GM15510 (cell line): ENCODE results near the gene ZIC5.

ENCODE experiments used
- POLR2A ChIP-seq: IDR thresholded peaks from 3 replicates; pipeline ENCODE4 v1.6.1; 2011; ENCODE audit warnings: borderline replicate concordance; ENCODE audit not compliant: insufficient read length; ENCODE audit errors: extremely low read depth

ZIC5 gene

GRCh38 chr13:99960663-99961311, 10.8 kb downstream of the ZIC5 start:
- TF ChIP-seq POLR2A, result no peak

DNA sequence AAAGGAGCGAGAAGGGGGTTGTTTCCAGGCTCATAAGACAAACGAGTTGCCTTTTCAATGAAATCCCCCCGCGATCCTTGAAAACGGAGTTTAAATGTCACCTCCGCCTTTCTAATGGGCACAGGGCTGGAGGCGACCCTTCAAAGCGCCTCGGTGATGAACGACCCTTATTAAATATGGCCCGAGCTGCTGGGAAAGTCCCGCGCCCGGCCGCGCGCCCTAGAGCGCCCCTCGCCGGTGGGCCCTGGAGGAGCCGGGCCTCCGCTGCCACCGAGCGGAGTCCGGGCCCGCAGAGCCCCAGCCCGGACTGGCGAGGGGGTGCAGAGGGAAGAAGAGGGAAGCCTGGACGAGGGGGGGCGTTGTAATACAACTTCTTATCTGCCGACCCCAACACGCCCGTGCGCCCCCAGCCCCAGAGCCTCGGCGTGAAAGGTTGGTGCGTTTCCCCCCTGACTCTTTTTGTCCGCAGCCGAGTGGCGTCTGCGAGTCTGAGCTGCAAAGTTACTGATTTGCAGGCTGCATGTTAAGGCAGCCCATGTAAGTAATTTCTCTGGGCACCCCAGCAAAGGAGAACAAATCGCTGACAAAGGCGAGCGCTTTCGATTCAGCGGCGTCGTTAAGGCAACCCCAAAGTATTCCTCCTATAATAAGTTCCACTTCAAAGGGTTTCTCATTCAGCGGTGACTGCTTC, 11.9 kb downstream of the ZIC5 start:
- TF ChIP-seq POLR2A, result no peak

DNA sequence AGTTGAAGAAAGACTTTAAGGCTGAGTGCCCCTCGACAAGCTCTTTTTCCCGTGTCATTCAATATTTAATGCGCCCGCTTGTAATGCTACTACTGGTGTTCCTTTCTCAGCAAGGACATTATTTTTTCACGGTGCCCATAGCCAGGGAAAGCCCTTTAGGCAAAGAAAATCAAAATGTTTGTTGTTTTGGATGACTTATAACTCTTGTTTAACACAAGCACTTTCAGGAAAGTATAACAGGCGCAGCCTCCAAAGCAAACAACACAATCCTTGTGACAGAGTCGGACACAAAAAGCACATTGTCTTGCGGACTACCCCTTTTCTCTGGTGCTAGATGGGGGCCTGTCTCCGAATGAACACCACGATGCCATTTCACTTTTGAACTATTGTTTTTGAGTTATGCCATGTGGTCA, 12.4 kb downstream of the ZIC5 start:
- TF ChIP-seq POLR2A, result no peak

- TF ChIP-seq POLR2A, result no peak
Observed at GRCh38 chr13:99958406-99959126, 13.0 kb downstream of the ZIC5 start.

DNA sequence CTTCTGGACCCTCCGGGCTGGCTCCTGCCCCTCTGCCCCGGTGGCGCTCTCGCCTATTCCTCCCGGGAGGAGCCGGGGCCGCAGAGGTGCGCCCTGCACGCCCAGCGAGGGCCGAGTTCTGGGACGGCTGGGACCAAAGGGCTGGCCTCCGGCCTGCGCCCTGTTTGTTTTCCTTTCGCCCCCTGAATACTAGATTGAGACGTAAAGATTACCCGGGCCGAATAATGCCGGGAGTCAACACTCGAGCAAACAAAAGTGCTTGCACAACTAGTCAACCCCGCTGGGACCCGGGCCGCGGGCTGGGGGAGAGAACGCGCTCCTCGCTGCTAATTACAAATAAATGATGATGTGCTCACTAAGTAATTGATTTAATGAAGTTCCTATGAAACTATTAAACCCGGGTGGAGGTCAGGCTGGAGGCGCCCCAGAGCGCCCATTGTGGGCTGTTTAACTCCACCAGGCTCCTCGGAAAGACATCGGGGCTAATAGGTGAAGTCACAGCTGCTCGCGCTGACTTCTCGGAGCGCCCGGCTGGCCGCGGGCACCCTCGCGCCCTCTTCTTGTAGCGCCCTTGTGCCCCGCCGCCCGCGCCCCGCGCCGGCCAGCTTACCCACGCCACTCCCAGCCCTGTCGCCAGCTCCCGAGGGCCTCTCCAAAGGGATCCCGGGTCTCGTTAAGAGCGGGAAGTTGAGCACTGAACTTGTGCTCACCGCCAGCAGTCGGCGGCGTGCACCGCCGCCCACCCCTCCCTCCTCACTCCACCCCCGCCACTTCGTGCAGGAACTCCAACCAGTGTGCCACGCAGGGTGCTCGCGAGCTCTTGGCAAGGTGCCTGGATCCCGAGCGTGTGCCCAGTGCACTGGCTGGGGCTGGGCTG, 14.9 kb downstream of the ZIC5 start:
- TF ChIP-seq POLR2A, result no peak

- TF ChIP-seq POLR2A, result no peak
Observed at GRCh38 chr13:99955747-99956472, 15.7 kb downstream of the ZIC5 start.

GRCh38 chr13:99955107-99955746, 16.3 kb downstream of the ZIC5 start:
- no peak for TF ChIP-seq POLR2A

DNA sequence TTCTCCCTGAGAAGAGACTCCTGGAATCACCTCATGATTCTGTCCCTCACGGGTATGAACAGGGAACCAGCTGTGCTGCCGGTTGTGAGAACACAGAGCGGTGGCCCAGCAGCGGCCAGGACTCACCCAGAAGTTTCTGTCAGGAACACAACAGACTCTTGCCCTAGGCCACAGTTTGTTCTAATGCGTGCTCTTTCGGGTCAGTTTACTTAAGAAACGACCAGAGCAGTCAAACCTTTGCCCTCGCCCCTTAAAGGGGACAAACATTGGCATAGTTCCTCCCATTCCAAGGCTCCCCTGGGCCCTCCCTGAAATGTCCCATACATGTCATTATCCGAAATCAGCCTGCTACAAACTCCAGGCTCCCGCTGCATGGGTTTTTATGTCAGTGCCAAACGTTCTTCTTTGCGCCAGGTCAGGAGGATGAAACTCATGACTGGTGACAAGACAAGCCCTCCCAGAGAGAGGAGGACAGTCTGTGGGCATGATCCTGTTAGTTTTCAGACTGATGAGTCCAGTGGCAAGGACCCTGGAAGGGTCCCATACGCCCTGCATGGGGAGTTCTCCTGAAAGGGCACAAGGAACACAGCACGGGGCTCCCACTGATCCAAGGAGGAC, 18.3 kb downstream of the ZIC5 start:
- TF ChIP-seq POLR2A, result no peak

- TF ChIP-seq POLR2A, result no peak
Observed at GRCh38 chr13:99949679-99950413, 21.7 kb downstream of the ZIC5 start.

DNA sequence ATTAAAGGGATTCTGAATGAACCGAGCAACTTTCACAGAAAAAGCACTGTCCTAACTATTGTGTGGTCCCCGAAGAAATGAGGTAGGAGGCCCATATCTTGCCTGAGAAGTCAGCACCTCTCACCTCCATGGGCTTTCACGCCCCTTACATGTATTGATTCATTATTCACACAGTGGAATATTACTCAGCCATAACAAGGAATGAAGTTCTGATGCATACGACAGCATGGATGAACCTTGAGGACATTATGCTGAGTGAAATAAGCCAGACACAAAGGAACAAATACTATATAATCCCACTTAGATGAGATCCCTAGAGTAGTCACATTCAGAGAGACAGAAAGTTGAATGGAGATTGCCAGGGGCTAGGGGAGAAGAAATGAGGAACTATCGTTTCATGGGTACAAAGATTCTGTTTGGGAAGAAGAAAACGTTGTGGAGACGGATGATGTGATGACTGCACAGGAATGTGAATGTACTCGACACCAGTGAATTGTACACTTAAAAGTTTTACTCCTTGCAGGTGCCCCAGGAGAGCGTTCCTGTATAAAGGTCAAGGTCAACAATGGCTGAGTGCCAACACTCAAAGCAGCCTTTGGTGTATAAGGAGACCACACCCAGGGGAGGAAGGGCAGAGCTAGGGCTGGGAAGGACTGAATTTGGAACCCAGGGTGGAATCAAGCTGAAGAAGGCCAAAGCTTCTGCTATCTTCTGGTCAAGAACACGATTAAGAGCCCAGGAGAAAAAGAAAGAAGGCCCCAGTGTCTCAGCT, 22.5 kb downstream of the ZIC5 start:
- no peak for TF ChIP-seq POLR2A

GRCh38 chr13:99948411-99948810, 23.2 kb downstream of the ZIC5 start:
- TF ChIP-seq POLR2A, result no peak

- TF ChIP-seq POLR2A, result no peak
Observed at GRCh38 chr13:99947666-99948065, 23.9 kb downstream of the ZIC5 start.
